HG03354 (cell line): ENCODE data around the gene B3GLCT.
A peak's percentile ranks its signal among the peaks of the same experiment; 100 is the strongest.

Experiments
- ATAC-seq: cut with Tn5 transposase; IDR thresholded peaks from one replicate; pipeline ENCODE4 v1.9.1; 2021; ENCODE audit warnings: mild to moderate bottlenecking; ENCODE audit not compliant: unreplicated experiment, poor library complexity, severe bottlenecking

B3GLCT gene

DNA sequence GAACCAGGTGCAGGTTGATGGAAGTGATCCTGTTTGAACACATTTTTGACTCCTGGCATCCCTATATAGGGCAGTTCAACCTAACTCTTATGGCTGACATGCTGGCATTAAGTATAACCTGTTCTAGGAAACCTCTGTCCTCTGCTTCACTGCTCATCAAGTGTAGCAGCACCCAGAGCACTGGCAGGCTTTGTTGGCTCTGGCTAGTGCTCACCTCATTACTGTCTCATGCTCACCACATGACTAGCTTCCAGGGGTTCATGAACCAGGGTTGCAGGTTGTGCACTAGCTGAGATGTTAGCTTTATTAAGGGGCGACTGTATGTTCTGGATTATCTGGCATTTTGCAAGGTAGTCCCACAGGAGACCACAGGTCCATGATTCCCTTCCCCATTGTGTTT, 63.6 kb downstream of the B3GLCT start:
- ATAC-seq, result no peak

DNA sequence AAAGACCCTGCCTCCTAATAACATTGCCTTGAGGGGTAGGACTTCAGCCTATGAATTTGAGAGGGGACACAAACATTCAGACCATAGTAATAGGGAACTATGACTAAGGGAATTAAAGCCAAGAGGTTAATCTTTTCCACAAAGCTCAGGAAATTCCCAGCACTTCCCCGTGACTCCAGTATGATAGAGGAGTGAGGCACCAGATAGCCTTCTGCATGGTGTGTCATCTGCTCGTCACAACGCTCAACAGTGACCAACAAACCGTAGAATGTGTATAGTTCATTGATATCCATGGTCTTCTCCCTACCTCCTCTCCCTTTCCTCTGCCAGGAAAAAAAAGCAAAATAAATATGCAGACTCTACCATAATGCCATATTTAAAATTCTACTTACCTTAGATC, 64.4 kb downstream of the B3GLCT start:
- no peak for ATAC-seq

DNA sequence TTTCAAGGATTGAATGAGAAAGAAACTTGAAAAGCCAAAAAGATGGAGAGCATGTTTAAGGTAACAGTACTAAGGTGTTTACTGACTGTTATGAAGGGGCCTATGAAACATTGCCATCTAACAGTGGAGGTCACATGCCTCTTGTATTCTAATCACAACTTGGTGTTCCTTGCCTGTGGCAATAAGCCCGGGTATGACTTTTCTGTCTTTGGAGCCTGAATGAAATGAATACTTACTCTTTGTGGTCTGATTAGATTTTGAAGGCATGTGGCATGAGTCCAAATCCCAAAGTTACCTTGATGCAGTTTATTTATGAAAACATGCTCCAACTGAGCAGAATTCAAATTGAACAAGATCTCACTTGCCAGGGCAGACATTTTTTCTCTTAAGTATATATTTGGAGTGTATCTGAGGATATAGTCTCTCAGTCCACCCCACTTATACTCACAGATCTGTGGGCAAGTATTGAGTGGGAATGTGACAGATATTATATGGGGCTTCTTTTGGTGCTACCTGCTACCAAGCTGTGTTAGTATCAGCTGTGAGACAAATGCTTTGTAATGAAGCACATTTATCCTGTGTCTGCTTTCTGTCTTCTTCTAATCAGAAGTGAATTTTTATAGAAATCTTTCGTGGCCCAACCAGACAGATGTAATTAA, 67.5 kb downstream of the B3GLCT start:
- no peak for ATAC-seq

- ATAC-seq, result no peak
Measured at GRCh38 chr13:31274390-31274789, 74.6 kb downstream of the B3GLCT start.

- ATAC-seq, result no peak
Measured at GRCh38 chr13:31276421-31276820, 76.6 kb downstream of the B3GLCT start.

GRCh38 chr13:31278869-31279268, 79.1 kb downstream of the B3GLCT start:
- no peak for ATAC-seq

DNA sequence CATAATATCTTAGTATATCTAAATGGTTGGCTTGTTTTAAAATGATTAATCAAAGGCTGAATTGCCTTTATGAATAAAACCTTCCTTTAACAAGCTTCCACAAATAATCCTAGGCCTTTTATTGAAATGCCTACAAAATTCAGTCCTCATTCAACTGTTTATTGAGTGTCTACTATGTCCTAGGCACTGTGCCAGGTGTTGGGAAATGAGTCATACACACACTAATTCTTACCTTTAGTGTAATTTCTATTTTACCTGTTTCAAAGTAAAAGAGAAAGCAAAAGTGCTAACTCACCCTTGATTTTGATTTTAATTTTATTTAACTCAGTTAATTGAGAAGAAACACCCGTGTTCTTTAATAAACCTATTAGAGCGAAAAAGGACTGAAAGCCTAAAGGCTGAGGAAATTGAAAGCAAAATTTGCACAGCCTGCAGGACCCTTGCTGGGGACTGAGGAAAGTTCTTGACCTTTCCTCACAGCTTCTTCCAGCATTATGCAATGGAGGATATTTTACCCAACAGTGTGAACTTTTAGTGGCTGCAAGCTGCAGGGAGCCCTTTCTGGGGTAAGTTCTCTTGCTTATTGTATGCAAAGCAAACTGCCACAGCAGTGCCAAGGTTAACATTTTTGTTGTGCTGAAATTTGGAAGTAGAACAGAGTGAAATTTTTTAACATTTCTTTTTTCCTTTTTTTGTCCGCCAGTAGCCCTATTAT, 83.1 kb downstream of the B3GLCT start:
- no peak for ATAC-seq

DNA sequence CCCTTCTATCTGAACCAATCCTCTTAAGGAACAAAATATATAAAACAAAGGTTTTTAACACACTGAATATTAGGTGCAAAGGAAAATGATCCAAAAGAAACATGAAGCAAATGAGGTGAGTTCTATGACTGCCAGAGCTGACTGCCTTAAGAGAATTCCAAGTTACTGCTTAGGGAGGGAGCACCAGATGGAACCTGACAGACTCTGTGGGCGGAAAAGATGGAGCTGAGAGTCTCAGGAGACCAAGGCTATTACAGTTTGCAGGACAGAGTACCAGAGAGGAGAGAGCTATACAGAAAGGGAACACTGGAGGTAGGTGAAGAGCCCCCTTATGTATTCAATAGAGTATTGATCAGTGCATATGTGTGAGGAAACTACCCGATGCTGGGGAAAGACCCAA, 87.2 kb downstream of the B3GLCT start:
- ATAC-seq, result no peak

DNA sequence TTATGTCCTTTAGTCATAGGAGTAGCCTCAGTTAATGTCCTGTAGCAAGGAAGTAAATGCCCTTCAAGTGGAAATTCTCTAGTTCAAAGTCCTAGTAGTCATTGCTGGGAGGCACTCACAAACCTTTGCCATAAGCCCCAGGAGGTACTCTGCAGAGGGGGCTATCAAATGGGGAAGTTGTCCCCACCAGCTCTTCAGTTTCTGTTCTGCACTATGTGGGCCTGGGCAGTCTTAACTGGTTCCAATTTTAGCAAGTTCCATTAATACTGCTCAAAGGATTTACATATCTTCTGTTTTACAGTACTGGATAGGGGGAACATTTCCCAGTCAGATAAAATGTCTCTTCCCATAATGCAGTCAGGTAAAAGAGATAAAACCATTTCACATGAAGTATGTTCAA, 101.3 kb downstream of the B3GLCT start:
- ATAC-seq, result no peak

GRCh38 chr13:31310356-31310755, 110.6 kb downstream of the B3GLCT start:
- ATAC-seq, result no peak

DNA sequence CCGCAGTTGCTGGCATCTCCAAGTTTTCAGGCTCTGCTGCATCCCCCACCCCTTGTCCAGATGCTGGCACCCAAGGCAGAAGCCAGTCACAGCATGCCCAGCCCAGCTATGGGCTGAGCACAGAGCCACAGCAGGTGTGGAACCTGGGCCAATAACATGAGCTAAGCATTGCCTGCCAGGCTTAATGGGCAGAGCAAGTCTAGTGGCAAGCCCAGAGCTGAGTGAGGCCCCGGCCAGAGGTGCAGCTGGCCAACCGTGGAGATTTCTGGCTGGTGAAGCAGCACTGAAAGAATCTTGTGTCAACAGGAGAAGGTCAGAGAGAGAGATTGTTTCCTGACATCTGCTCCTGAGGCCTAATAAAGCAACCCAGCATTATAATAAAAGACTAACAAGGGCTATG, 111.0 kb downstream of the B3GLCT start:
- no peak for ATAC-seq

- no peak for ATAC-seq
Measured at GRCh38 chr13:31311921-31312320, 112.1 kb downstream of the B3GLCT start.

DNA sequence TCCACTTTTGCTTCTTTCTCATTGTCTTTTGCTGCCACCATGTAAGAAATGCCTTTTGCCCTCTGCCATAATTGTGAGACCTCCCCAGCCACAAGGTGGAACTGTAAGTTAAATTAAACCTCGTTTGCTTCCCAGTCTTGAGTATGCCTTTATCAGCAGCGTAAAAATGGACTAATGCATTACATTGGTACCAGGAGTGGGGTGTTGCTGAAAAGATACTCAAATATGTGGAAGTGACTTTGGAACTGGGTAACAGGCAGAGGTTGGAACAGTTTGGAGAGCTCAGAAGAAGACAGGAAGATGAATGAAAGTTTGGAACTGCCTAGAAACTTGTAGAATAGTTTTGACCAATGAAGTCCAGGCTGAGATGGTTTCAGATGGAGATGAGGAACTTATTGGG, 115.2 kb downstream of the B3GLCT start:
- no peak for ATAC-seq

DNA sequence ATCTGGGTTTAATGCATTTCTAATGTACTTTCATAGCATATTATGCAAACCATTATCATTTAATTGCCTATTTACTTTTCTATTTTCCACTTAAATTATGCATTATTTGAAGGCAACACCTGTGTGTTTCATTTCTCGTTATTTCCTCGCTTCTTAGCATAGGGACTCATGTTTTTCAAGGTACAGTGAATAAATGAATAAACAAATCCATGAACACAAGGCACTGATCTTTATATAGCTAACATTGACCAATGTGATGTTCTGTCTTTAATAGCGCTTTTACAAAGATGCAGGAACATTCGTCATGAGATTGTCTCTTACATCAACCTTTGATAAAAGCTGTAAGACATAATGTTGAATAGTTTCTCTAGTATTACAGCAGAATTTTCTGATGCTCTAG, 121.2 kb downstream of the B3GLCT start:
- ATAC-seq, result peak; percentile 49

DNA sequence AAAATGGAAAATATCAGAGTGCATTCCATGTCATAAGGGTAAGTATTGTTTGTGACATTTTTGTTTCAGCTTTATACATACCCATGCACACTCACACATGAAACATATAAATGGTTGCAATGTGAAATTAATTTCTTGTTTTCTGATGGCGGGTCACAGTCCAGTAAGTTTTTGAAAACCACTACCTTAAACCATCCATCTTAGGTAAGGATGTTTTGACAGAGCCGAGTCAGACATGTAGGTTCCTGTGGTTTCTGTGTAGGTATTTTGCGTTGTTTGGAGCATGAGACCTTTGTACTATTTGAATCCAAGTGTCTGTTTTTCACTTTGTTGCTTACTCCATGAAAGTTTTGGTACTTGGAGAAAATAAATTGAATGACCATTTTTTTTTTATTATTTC, 121.7 kb downstream of the B3GLCT start:
- peak; percentile 77 for ATAC-seq

- peak; percentile 16 for ATAC-seq
Measured at GRCh38 chr13:31322026-31322425, 122.3 kb downstream of the B3GLCT start.

DNA sequence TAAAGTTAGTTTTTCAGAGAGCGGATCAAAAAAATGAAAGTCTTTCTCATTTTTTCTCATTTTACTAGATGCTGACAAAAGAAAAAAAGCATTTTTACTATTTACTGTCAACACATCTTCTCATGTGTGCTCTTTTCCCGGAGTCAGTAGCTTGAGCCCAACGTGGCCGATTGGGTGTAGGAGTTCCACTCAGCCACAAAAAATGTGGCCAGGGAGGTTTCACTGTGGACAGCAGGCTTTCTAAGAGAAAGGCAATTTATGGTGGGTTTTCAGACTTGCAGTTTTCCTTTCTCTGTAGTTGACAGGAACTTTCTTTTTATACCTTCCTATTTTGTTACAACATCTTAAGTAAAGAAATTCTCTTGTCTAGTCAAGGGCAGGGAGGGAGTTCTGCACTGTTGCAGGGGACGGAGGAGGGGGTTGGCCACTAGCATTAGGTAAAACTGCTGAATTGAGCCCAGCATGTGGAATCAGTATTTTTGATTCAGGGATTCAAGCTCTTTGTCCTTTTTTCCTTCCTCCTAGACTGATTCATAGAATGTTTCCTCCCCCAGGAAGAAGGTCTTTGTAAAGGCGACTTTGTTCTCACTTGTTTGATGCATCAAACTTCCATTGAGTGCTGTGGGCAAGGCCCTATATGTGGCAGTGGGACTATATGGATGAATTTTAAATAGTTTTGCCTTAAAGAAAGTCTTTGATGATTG, 123.1 kb downstream of the B3GLCT start:
- ATAC-seq, result no peak

DNA sequence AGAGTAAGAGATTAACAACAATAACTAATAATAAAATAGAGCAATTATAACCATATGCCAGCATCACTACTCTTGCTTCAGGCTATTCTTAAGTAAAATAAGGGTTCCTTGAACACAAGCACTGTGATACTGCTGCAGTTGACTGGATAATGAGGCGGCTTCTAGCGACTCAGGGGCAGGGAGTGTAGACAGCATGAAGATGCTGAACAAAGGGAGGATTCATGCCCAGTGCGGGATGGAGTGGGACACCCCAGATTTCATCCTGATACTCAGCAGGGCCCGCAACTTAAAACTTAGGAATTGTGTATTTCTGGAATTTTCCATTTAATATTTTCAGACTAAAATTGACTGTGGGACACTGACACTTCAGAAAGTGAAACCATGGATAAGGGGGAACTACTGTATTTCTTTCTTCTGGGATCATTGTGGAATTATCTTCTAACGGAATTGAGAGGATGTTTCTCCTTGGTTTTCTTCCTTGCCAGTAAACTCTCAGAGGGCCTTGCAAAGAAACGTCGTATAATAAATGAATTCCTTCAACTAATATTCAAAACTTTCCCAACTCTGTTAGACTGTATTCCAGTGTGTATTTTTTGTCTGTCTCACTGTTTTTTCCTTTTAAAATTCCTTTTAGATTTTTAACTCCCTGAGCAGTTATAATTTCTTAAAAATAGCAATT, 127.5 kb downstream of the B3GLCT start:
- ATAC-seq, result no peak

- no peak for ATAC-seq
Measured at GRCh38 chr13:31328549-31329235, 128.9 kb downstream of the B3GLCT start.

DNA sequence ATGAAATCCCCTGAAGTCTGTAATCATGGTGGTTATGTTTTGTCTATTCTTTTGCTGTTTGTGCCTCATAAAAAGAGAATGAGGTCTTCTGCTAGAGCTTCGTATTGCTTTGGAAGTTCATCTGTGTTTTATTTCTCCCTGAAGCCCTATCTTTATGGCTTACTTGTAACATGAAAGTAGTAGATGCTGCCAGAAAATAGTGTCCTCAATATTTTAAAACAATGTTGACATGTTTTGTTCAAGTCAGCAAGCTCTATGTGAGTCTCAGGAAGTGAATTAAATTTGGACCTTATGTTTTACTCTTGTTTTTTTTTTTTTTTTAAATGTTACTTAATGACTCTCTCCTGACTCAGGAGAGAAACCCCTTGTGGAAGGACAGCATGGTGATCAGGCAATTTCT, 130.5 kb downstream of the B3GLCT start:
- ATAC-seq, result no peak
